Measurements from ENCODE around the gene TLN1.

DNA sequence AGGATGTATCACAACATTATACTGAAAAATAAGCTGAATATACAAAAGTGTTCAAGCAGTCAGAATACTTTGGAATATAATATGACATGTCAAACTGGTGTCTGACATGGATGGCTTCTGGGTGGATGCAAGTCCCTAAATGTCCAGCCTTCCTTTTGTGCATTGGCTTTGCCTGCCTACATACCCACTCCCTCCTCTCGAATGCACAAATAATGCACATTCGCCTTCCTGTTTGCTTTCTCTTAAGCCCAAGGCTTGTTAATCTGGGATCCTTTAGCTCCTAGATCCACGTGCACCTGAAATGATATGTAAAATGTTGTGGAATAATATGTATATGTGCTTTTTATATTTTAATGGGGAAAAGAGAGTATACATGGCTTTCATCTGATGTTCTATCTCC lies 46.5 kb upstream of the TLN1 start:
- TF ChIP-seq EZH2 (IDR thresholded peaks at IDR 0.05; ENCODE audit: borderline replicate concordance, low read length): no peak
- TF ChIP-seq, protein P1, sequence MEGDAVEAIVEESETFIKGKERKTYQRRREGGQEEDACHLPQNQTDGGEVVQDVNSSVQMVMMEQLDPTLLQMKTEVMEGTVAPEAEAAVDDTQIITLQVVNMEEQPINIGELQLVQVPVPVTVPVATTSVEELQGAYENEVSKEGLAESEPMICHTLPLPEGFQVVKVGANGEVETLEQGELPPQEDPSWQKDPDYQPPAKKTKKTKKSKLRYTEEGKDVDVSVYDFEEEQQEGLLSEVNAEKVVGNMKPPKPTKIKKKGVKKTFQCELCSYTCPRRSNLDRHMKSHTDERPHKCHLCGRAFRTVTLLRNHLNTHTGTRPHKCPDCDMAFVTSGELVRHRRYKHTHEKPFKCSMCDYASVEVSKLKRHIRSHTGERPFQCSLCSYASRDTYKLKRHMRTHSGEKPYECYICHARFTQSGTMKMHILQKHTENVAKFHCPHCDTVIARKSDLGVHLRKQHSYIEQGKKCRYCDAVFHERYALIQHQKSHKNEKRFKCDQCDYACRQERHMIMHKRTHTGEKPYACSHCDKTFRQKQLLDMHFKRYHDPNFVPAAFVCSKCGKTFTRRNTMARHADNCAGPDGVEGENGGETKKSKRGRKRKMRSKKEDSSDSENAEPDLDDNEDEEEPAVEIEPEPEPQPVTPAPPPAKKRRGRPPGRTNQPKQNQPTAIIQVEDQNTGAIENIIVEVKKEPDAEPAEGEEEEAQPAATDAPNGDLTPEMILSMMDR (IDR thresholded peaks at IDR 0.05; ENCODE audit: low read length): no peak

All from OCI-LY1 (cell line).